HG02588 (cell line): ENCODE data around the gene DBNDD2.

Source experiments
- ATAC-seq: cut with Tn5 transposase; IDR thresholded peaks from one replicate; pipeline ENCODE4 v1.9.1; 2021; ENCODE audit warnings: mild to moderate bottlenecking, moderate library complexity; ENCODE audit not compliant: unreplicated experiment

DBNDD2 gene

DNA sequence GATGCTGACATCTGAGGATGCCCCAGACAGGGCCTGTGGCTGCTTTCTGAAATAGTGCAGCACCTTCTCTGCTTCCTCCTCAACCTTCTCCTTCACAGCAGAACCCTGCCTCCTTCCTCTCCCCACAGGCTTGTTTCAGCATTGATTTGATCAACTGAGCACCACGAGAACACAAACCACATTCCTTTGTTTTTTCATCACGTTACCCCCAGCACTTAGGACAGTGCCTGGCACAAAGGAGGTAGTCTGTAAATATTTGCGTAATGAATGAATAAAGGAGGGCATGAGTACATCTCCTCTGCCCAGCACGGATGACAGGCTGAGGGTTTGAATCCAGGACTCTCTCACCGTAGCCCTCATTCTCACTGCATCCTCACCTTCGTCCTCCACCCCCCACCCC, 40.2 kb downstream of the DBNDD2 start:
- ATAC-seq, result no peak

DNA sequence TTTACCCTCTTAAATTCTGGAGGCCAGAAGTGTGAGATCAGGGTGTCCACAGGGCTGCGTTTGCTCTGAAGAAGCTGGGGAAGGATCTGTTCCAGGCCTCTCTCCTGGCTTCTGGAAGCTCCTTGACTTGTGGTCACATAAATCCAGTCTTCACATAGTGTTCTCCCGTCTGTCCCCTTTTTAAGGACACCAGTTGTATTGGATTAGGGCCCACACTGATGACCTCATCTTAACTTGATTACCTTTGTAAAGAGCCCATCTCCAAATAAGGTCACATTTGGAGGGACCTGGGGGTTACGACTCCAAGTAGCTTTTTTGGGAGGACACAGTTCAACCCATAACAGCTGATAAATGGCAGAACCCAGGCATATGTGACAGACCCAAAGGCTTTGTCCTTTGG, 41.4 kb downstream of the DBNDD2 start:
- no peak for ATAC-seq

DNA sequence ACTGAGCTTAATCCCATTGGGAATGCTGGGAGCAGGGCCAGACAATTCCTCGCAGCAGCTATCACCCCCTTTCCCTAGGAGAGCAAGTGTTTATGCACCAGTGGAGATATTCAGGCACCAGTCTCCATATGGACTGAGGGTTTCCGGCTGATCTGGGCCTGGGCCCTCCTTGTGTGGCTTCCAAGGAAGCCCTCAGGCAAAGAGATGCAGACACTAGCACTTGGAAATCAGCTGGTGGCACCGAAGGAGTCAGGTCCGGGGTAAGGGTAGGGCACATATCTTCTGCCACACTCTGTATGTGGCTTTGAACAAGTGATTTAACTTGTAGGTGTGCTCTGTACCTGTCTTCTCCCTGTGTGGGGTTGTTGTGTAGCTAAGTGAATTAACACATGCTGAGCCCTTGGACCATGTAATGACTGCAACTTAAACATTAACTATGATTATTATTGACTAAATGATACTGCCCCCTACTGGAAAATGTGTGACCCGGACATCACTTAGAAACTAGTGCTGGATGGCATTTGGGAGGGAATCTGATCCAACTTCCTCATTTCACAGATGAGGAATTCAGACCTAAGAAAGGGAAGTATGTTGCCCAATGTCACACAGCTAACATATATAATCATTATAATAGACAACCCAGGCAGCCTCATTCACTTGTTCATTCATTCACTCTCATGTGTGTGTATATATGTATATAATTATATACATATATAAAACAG, 42.2 kb downstream of the DBNDD2 start:
- no peak for ATAC-seq

DNA sequence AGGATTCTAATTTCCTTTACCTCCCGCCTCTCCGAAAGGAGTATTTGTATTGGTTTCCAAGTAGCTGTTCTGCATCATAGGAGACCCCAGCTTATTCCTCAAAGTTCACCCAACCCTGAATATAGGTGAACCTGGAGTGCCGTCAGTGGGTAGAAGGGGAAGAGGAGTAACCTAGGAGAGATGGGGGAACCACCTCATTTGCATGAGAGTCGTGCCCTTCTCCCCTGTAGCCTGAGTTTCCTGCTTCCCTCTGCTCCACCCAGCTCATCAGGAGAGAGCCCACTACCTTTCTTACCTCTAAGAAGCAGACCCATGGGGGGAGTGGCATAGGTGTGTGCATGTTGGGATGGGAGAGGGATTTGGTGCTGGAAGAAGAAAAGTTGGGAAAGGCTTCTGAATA, 44.1 kb downstream of the DBNDD2 start:
- no peak for ATAC-seq

DNA sequence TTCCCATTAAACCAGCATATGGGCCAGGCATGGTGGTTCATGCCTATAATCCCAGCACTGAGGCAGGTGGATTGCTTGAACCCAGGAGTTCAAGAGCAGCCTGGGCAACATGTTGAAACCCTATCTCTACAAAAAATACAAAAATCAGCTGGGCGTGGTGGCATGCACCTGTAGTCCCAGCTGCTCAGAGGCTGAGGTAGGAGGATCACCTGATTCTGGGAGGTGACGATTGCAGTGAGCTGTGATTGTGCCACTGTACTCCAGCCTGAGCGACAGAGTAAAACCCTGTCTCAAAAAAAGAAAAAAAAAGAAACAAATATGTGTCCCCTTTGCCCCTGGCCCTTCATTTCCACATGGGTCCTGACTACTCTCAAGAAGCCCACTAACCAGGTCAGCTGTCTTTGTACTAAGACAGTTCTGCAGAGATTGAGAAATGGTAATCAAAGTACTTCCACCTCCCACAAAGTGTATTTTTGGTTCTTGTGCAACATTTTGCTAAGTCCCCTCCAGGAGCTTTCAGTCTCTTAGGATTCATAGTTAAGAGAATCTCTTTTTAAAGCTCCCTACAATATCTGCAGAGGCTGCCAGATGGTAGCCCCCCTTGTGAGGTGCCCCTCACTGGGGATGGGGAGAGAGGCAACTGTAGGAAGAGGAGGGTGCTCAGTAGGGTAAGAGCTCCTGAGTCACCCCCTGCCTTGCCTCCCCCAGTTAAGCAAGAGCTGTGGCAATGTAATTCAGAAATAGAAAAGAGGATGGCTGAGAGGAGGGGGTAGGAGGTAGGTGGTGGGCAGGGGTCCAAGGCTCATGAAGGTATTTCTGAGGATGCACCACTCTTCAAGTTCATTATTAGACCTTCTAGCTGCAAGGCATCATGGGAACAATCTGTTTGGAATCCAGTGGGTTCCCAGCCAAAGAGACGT, 44.9 kb downstream of the DBNDD2 start:
- no peak for ATAC-seq

DNA sequence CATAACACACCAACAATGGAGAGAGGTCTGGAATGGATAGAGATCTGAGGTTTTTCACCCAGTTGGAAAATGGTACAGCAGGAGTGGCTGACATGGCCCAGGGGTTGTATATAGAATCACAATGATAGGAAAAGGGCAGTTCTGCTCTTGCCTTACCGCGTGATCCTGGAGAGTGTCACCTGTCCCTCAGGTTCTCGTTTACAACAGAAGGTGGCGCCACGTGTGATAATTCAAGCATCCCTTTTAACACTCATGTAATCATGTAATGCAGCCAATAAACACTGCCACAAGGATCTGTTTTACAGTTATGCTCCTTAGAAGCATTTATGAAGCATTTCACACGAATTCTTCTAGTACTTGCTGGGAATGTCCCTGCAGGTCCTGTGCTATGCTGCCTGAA, 48.5 kb downstream of the DBNDD2 start:
- ATAC-seq, result no peak

DNA sequence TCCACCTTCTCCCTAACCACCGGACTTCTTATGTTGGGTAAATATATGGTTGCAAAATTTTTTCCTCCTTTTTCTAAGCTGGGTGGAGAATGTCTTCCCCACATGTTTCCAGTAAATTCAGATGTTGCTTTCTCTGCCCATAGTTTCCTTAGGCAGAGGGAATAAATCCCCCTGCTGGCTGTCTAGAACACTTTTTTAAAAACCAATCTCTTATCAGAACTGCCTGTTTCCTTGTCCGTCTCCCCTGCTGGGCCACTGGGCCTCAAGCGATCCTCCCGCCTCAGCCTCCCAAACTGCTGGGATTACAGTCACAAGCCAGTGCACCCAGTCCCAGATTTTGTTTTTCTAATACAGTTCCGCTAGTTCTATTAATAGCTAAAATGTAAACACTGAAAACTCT, 51.5 kb downstream of the DBNDD2 start:
- ATAC-seq, result no peak
